GM19025 (cell line): ENCODE data around the gene CGN.

Experiments used
- ATAC-seq: cut with Tn5 transposase; IDR thresholded peaks from one replicate; pipeline ENCODE4 v1.9.1; 2021; ENCODE audit warnings: mild to moderate bottlenecking, low read depth, moderate library complexity; ENCODE audit not compliant: unreplicated experiment

CGN gene

DNA sequence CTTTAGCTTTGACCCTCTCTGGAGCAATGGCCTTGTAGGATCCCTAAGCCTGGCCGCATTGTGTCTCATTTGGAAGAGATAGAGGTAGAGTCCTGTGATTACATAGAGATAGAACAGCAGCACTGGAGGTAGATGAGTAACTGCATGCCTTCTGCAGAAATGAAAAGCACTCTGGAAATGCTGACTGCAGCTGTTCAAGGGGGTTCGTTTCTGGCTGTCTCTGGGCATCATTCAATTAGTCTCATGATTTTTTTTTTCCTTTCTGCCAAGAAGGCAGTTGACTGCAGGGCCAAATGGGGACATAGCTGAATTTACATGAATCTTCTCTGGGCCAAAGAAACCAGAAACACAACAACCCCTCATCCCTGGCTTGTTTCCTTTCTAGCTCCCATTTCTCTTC lies 72.6 kb downstream of the CGN start:
- no peak for ATAC-seq

DNA sequence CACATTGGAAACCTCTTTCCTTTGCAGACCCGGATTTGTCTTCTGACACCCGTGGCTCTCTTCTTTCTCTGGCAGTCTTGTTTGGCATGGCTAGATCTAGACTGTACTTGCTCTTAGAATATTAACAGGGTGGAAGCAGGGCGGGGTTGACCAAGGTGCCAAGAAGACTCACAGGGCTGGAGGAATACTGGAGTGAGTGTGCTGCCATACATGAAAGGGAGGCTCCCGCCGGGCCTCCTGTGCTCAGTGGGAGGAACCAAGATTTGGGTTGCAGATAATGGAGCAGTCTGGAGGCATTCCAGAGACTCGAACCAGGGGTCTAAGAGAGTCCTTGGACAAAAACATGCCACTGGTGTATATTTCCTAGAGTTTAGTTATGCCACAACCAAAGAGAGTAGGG lies 73.1 kb downstream of the CGN start:
- no peak for ATAC-seq

DNA sequence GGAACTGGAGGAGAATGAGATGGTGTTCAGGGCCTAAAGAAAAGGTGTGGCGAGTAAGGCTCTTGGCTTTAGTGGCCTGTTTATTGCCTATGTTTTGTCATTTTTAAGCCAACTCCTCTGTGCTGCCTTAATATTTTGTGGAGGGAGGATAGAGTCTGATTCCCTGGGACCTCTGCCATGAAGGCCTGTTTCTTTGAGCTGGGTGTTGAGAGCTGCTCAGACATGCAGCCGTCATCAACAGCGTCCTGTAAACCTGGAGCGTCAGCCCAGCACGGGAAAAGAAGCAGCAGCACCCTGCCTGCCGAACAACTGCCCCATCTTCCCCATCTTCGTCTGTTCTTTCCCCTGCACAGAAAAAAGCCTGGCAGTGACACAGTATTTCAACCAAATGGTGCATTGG lies 73.6 kb downstream of the CGN start:
- ATAC-seq: no peak

DNA sequence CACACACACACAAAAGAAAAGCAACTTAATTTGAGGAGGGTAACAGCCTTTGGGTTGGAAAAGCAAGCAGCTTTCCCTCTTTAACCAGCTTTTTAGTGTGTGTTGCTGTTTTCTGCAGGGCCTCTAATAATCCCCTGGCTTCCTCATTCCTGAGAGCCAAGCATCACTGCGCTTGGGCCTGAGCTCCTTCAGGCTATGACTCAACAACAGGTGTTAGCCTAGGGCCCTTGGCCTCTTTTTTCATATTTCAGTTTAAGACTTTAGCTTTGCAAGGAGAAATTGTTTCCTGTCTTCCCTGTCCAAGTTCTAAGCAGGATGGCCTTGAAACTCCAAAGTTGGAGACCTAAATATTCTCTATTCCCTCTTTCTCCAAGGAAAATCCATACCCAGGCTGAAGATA lies 74.4 kb downstream of the CGN start:
- no peak for ATAC-seq
